Measurements from ENCODE around the gene ANK3.

- TF ChIP-seq TAF1 (IDR thresholded peaks at IDR 0.05; ENCODE audit: borderline replicate concordance, insufficient read depth, low read length), result no peak
- TF ChIP-seq POLR2AphosphoS5 (IDR thresholded peaks at IDR 0.05; ENCODE audit: low read depth, low read length), result no peak
- no peak for TF ChIP-seq SIN3A (IDR thresholded peaks at IDR 0.05; ENCODE audit: borderline replicate concordance, insufficient read depth, low read length)
- TF ChIP-seq REST (IDR thresholded peaks at IDR 0.05; ENCODE audit: insufficient read depth in 1 of 2, low read depth in 2 of 2, low read length in 2 of 2), result no peak
- no peak for TF ChIP-seq FOXP2 (optimal IDR thresholded peaks at IDR 0.05; ENCODE audit: borderline replicate concordance, extremely low read depth, extremely low read length, insufficient read depth)
Measured at GRCh38 chr10:60003651-60004523, 385.8 kb downstream of the ANK3 start.
